HG02759 (cell line): ENCODE measurements around the gene PLOD2.

ENCODE experiments used
- ATAC-seq: cut with Tn5 transposase; IDR thresholded peaks from one replicate; pipeline ENCODE4 v1.9.1; 2021; ENCODE audit warnings: mild to moderate bottlenecking, moderate library complexity; ENCODE audit not compliant: unreplicated experiment

The PLOD2 gene

DNA sequence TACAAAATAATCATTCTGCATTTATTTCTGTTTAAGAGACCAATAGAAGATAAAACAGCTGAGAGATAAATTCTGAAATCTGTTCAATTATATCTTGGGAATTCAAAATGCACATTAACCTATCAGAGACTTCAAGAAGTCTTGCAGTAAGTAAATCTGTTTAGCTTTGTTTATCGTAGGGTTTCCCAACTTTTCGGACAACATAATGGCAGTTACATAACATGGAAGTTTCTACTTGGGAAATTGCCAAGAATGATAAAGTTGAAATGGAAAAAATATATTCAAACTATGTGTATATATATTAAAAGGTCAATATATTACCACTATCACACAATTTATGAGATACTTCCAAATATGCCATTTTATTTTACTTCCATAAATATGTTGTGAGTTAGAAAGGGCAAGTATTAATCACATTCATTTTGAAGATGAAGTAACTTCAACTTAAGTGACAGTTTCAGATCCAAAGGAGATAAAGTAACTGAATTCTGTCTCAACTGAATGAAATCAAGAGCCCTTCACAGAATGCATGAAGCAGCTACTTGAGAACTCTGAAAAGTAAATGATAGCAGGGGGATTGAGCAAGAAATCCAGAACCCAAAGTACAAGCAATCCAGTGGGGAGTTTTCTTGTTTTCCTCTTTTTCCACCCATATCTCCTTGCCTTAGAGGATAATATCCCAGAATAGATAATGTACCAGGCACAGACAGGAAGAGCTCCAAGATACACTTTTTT is 108.8 kb downstream of the PLOD2 start:
- ATAC-seq: no peak

DNA sequence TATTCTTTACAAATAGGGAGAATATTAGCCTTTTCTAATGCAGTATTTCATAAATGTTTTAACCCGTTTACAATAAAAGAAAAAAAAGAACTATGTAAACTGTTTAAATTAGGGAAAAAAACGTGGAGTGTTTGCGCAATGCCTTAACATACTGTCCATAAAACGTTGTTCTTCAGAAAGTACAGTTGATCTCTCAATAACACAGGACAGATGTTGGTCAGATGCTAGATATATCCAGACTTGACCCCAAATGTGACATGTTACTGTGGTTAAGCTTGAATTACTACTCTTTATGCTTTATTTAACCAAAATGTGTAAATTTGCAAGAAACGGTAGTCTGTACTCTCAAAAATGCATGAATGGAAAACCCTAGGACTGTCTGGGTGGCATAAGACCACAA is 110.3 kb downstream of the PLOD2 start:
- ATAC-seq: no peak

GRCh38 chr3:146047485-146047884 is 113.5 kb downstream of the PLOD2 start:
- ATAC-seq: no peak

GRCh38 chr3:146044046-146044445 is 116.9 kb downstream of the PLOD2 start:
- ATAC-seq: no peak

- no peak for ATAC-seq
These were observed 120.4 kb downstream of the PLOD2 start for GRCh38 chr3:146040630-146041029.

DNA sequence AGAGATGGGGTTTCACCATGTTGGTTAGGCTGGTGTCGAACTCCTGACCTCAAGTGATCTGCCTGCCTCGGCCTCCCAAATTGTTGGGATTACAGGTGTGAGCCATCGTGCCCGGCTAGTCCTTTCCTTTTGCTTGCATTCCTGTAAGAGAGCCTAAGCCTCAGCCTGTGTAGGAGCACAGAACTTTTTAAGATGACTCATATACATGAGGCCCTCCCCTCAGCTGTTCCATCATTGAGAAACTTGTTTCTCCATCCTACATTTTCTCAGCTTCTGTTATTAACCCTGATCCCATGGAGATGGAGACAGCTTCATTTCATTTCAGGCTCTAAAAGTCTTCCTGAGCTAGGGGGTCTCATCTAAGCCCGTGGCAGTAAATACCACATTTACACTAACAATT is 123.3 kb downstream of the PLOD2 start:
- no peak for ATAC-seq

GRCh38 chr3:146036281-146036680 is 124.7 kb downstream of the PLOD2 start:
- no peak for ATAC-seq

GRCh38 chr3:146035366-146035765 is 125.6 kb downstream of the PLOD2 start:
- ATAC-seq: no peak

DNA sequence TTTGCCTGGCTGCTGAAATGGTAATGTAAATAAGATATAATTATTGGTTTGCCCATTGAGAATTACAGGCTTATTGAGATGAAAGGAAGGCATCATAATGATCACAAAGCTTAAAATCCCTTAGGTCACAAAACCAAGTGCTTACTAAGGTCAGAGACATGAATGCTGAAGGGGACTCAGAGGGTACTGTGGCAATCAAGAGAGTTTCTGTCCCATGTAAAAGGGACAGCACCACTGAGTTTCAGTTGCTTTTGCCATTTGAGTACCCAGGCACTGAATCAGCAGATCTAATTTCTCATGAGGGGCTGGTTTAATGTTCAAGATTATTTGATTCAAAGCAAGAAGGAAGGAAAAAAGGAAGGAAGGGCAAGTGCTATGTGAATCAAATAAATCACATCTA is 127.0 kb downstream of the PLOD2 start:
- ATAC-seq: no peak

DNA sequence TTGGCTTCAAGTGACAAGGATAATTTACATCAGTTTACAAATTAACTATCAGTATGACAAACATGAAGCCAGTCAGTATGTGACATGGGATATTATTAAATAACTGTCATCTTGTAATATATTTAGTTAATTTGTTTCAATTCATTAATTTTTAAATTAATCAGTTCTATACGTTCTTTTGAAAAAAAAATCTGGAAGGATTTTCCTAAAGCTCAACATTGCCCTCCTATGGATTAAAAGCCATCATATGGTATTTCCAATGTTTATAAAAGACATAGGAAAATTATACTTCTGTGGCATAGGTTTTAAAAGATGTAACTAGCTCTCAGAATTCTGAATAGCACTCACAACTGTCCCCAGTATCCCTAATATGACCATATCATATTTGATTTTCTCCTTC is 134.4 kb downstream of the PLOD2 start:
- no peak for ATAC-seq

GRCh38 chr3:146024260-146024659 is 136.7 kb downstream of the PLOD2 start:
- no peak for ATAC-seq

GRCh38 chr3:146020969-146021368 is 140.0 kb downstream of the PLOD2 start:
- ATAC-seq: no peak

GRCh38 chr3:146019508-146019907 is 141.5 kb downstream of the PLOD2 start:
- no peak for ATAC-seq
